H9 (cell line): ENCODE measurements around the gene EHD4. TPM values are rescaled to one million over a fixed set of nuclear protein-coding genes. Genes with fewer than 3 reads are reported as not detected.

ENCODE experiments used
- DNase-seq: peaks from one replicate; pipeline ENCODE4 v3.0.0-alpha.2; 2017
- H2AFZ ChIP-seq: one replicate; pipeline ENCODE4 v1.6.1; 2013; ENCODE audit warnings: mild to moderate bottlenecking, low read length, control low read depth, moderate library complexity
- H2AK5ac ChIP-seq: 2 replicates; pipeline ENCODE4 v1.6.1; 2013; ENCODE audit warnings: low read length, control low read depth, mixed read lengths; ENCODE audit not compliant: insufficient read length
- H2BK120ac ChIP-seq: one replicate; pipeline ENCODE4 v1.6.1; 2013; ENCODE audit warnings: low read depth, mild to moderate bottlenecking, low read length, control low read depth, inconsistent platforms; ENCODE audit not compliant: poor library complexity, severe bottlenecking
- H2BK12ac ChIP-seq: 2 replicates; pipeline ENCODE4 v1.6.1; 2013; ENCODE audit warnings: low read length, control low read depth, mixed read lengths, low read depth; ENCODE audit not compliant: insufficient read length
- H2BK15ac ChIP-seq: 2 replicates; pipeline ENCODE4 v1.6.1; 2013; ENCODE audit warnings: low read depth, low read length, control low read depth
- H2BK20ac ChIP-seq: one replicate; pipeline ENCODE4 v1.6.1; 2013; ENCODE audit warnings: low read depth, mild to moderate bottlenecking, low read length, control low read depth, inconsistent platforms; ENCODE audit not compliant: poor library complexity, severe bottlenecking
- H2BK5ac ChIP-seq: 2 replicates; pipeline ENCODE4 v1.6.1; 2013; ENCODE audit warnings: low read length, control low read depth, mixed read lengths; ENCODE audit not compliant: insufficient read length
- H3K14ac ChIP-seq: 2 replicates; pipeline ENCODE4 v1.6.1; 2013; ENCODE audit warnings: low read length, control low read depth; ENCODE audit not compliant: insufficient read depth
- H3K18ac ChIP-seq: 2 replicates; pipeline ENCODE4 v1.6.1; 2013; ENCODE audit warnings: low read depth, mild to moderate bottlenecking, mixed read lengths, low read length, control low read depth; ENCODE audit not compliant: insufficient read length
- H3K23ac ChIP-seq: 2 replicates; pipeline ENCODE4 v1.6.1; 2013; ENCODE audit warnings: low read length, control low read depth, mixed read lengths, low read depth; ENCODE audit not compliant: insufficient read length
- H3K23me2 ChIP-seq: 2 replicates; pipeline ENCODE4 v1.6.1; 2013; ENCODE audit warnings: low read depth, mild to moderate bottlenecking, mixed read lengths, low read length, control low read depth; ENCODE audit not compliant: insufficient read length, poor library complexity, severe bottlenecking
- H3K27ac ChIP-seq: 2 replicates; pipeline ENCODE4 v1.5.1; 2013; ENCODE audit warnings: low read length, control low read depth, mixed read lengths, low read depth; ENCODE audit not compliant: insufficient read length
- H3K27me3 ChIP-seq: 2 replicates; pipeline ENCODE4 v1.6.1; 2013; ENCODE audit warnings: low read length, control low read depth, inconsistent platforms; ENCODE audit not compliant: insufficient read depth
- H3K4ac ChIP-seq: 2 replicates; pipeline ENCODE4 v1.6.1; 2013; ENCODE audit warnings: low read depth, mild to moderate bottlenecking, control low read depth, inconsistent platforms, low read length, moderate library complexity
- H3K4me1 ChIP-seq: 2 replicates; pipeline ENCODE4 v1.6.1; 2013; ENCODE audit warnings: low read length, control low read depth, inconsistent platforms; ENCODE audit not compliant: insufficient read depth
- H3K4me2 ChIP-seq: 2 replicates; pipeline ENCODE4 v1.6.1; 2013; ENCODE audit warnings: low read length, control low read depth, mixed read lengths; ENCODE audit not compliant: insufficient read length, insufficient read depth
- H3K56ac ChIP-seq: 2 replicates; pipeline ENCODE4 v1.6.1; 2013; ENCODE audit warnings: low read depth, mild to moderate bottlenecking, mixed read lengths, low read length, control low read depth; ENCODE audit not compliant: insufficient read length
- H3K79me1 ChIP-seq: 2 replicates; pipeline ENCODE4 v1.6.1; 2013; ENCODE audit warnings: low read depth, mild to moderate bottlenecking, moderate library complexity, low read length, control low read depth, inconsistent platforms; ENCODE audit not compliant: insufficient read depth, poor library complexity, severe bottlenecking
- H3K79me2 ChIP-seq: 2 replicates; pipeline ENCODE4 v1.6.1; 2013; ENCODE audit warnings: low read length, control low read depth, inconsistent platforms; ENCODE audit not compliant: insufficient read depth
- H3K9ac ChIP-seq: 2 replicates; pipeline ENCODE4 v1.6.1; 2013; ENCODE audit warnings: low read length, control low read depth, mixed read lengths; ENCODE audit not compliant: insufficient read length; ENCODE audit errors: extremely low read depth
- H3K9me3 ChIP-seq: one replicate; pipeline ENCODE4 v1.6.1; 2013; ENCODE audit warnings: low read depth, low read length, inconsistent platforms; ENCODE audit not compliant: control insufficient read depth
- H3T11ph ChIP-seq: one replicate; pipeline ENCODE4 v1.6.1; 2013; ENCODE audit warnings: mild to moderate bottlenecking, low read length, control low read depth, inconsistent platforms
- H4K20me1 ChIP-seq: one replicate; pipeline ENCODE4 v1.6.1; 2013; ENCODE audit not compliant: control insufficient read depth, insufficient read length, insufficient read depth
- H4K5ac ChIP-seq: 2 replicates; pipeline ENCODE4 v1.6.1; 2013; ENCODE audit warnings: low read depth, mild to moderate bottlenecking, mixed read lengths, low read length, control low read depth; ENCODE audit not compliant: insufficient read length
- H4K8ac ChIP-seq: replicated peaks from 2 replicates; pipeline ENCODE4 v1.6.1; 2013; ENCODE audit warnings: low read length, control low read depth, mixed read lengths, low read depth; ENCODE audit not compliant: insufficient read length
- H4K91ac ChIP-seq: 2 replicates; pipeline ENCODE4 v1.6.1; 2013; ENCODE audit warnings: low read depth, mild to moderate bottlenecking, moderate library complexity, mixed read lengths, low read length, control low read depth; ENCODE audit not compliant: insufficient read length
- H3K27ac Mint-ChIP-seq, 3 experiments: 2 replicates in 2 of 3; 3 replicates in 1 of 3; pipeline ENCODE4 v1.8.0; 2020 to 2021; ENCODE audit warnings: mixed read lengths in 3 of 3, mild to moderate bottlenecking in 1 of 3, moderate library complexity in 1 of 3
- H3K27me3 Mint-ChIP-seq: 2 replicates; pipeline ENCODE4 v1.8.0; 2021; ENCODE audit warnings: low read depth, mild to moderate bottlenecking, moderate library complexity, mixed read lengths
- H3K36me3 Mint-ChIP-seq, 3 experiments: 2 replicates in 2 of 3; 3 replicates in 1 of 3; pipeline ENCODE4 v1.8.0; 2020 to 2021; ENCODE audit warnings: low read depth in 3 of 3, mixed read lengths in 3 of 3; ENCODE audit not compliant: insufficient read depth in 1 of 3
- H3K4me1 Mint-ChIP-seq, 2 experiments: 2 replicates each; pipeline ENCODE4 v1.8.0; 2020; ENCODE audit warnings: mixed read lengths in 2 of 2
- H3K4me3 Mint-ChIP-seq, 2 experiments: 2 replicates in 1 of 2; 3 replicates in 1 of 2; pipeline ENCODE4 v1.8.0; 2020 to 2021; ENCODE audit warnings: mild to moderate bottlenecking in 2 of 2, mixed read lengths in 2 of 2, moderate library complexity in 1 of 2
- H3K9me3 Mint-ChIP-seq, 2 experiments: 2 replicates in 1 of 2; 3 replicates in 1 of 2; pipeline ENCODE4 v1.8.0; 2020; ENCODE audit warnings: mild to moderate bottlenecking in 2 of 2, mixed read lengths in 2 of 2, moderate library complexity in 1 of 2
- CTCF ChIP-seq: fragments of 200-600 bp; sonication (generic); conservative IDR thresholded peaks from 3 replicates; pipeline ENCODE4 v1.8.0; 2021; ENCODE audit warnings: antibody characterized with exemption, mild to moderate bottlenecking
- WGBS: extraction: QIAGEN DNeasy Blood & Tissue Kit; methylation state at CpG from one replicate; pipeline ENCODE4 v1.1.7; 2013; ENCODE audit warnings: missing lambda C conversion rate, low lambda C conversion rate, mixed read lengths; ENCODE audit not compliant: insufficient read length; ENCODE audit errors: extremely low coverage; 5-methylcytosine and 5-hydroxymethylcytosine counted together
- total RNA-seq: library from RNA; stranded (reverse); gene quantifications from 2 replicates; pipeline ENCODE4 v1.2.1, GENCODE V29; 2021

Gene EHD4
- total RNA-seq, 1 experiment from 2014 or later, result 22.9 TPM

- H2BK120ac ChIP-seq, result no peak overlapping the region
- H2BK5ac ChIP-seq, result no peak overlapping the region
- Mint-ChIP-seq H3K4me1 (peaks cover 3 to 13% of the 10 kb centered on the region in 2 experiments), H3K27me3 (peaks cover 2% of the 10 kb centered on the region; the same call in 1 of the 2 replicates), H3K9me3 (no peaks in the 10 kb centered on the region), H3K36me3 (no peaks in the 10 kb centered on the region), H3K4me3 (no peak overlapping the region; a peak in 1 of 5 replicates), H3K27ac (no peak overlapping the region; a peak in 2 of 7 replicates)
- H2BK15ac ChIP-seq, result no peak overlapping the region
- H3K56ac ChIP-seq, result no peak overlapping the region
- H2AK5ac ChIP-seq, result no peak overlapping the region
- H2AFZ ChIP-seq, result no peak overlapping the region
- H3K4ac ChIP-seq, result no peak overlapping the region
- no peak overlapping the region for H2BK12ac ChIP-seq
- no peaks in the 10 kb centered on the region for H3K23me2 ChIP-seq
- TF ChIP-seq CTCF, result no peak
- H3K4me1 ChIP-seq, result no peaks in the 10 kb centered on the region; the same call in 1 of the 2 replicates
- DNase-seq, result no peak
- no peaks in the 10 kb centered on the region for H3K79me2 ChIP-seq
- H4K91ac ChIP-seq, result no peak overlapping the region
- H4K8ac ChIP-seq, result no peak overlapping the region
- no peak overlapping the region for H2BK20ac ChIP-seq
- H4K5ac ChIP-seq, result no peak overlapping the region
- H3K18ac ChIP-seq, result no peak overlapping the region
- H3K27me3 ChIP-seq, result no peaks in the 10 kb centered on the region
- no peaks in the 10 kb centered on the region for H4K20me1 ChIP-seq
- H3K79me1 ChIP-seq, result no peaks in the 10 kb centered on the region
- no peak overlapping the region; the same call in 1 of the 2 replicates for H3K14ac ChIP-seq
- WGBS, result no CpG with 5 or more reads among the region's 10 CpGs
- no peak overlapping the region for H3K4me2 ChIP-seq
- H3T11ph ChIP-seq, result no peak overlapping the region
- no peak overlapping the region for H3K23ac ChIP-seq
- no peaks in the 10 kb centered on the region for H3K9me3 ChIP-seq
- no peak overlapping the region for H3K27ac ChIP-seq
- no peak overlapping the region for H3K9ac ChIP-seq
Observed at GRCh38 chr15:41994772-41995475, 22.6 kb upstream of the EHD4 start.
